Karpas-422 (cell line): ENCODE measurements around the gene FHOD3. TPM values are rescaled to one million over a fixed set of nuclear protein-coding genes. Genes with fewer than 3 reads are reported as not detected.

Source experiments
- DNase-seq: peaks from one replicate; pipeline ENCODE4 v3.0.0-alpha.2; 2015
- H2AFZ ChIP-seq: fragments of 200-600 bp; sonication (generic); 2 replicates; pipeline ENCODE4 v1.6.1; 2014; ENCODE audit warnings: antibody characterized with exemption, low read length, mixed read lengths
- H3K27ac ChIP-seq: fragments of 200-600 bp; sonication (generic); 2 replicates; pipeline ENCODE4 v1.5.1; 2014; ENCODE audit warnings: mild to moderate bottlenecking, low read length, moderate library complexity
- H3K27me3 ChIP-seq: fragments of 200-600 bp; sonication (generic); 2 replicates; pipeline ENCODE4 v1.6.1; 2014; ENCODE audit warnings: low read length, mixed read lengths
- H3K36me3 ChIP-seq: fragments of 200-600 bp; sonication (generic); 2 replicates; pipeline ENCODE4 v1.6.1; 2014; ENCODE audit warnings: low read length, mixed read lengths; ENCODE audit not compliant: insufficient read depth
- H3K4me1 ChIP-seq: fragments of 200-600 bp; sonication (generic); 2 replicates; pipeline ENCODE4 v1.6.1; 2014; ENCODE audit warnings: mild to moderate bottlenecking, low read length, mixed read lengths
- H3K4me2 ChIP-seq: fragments of 200-600 bp; sonication (generic); 2 replicates; pipeline ENCODE4 v1.6.1; 2014; ENCODE audit warnings: low read length, low read depth, mild to moderate bottlenecking; ENCODE audit not compliant: poor library complexity, severe bottlenecking
- H3K4me3 ChIP-seq: fragments of 200-600 bp; sonication (generic); 2 replicates; pipeline ENCODE4 v1.5.1; 2014; ENCODE audit warnings: mild to moderate bottlenecking, antibody characterized with exemption, low read length, mixed read lengths
- H3K79me2 ChIP-seq: fragments of 200-600 bp; sonication (generic); 2 replicates; pipeline ENCODE4 v1.6.1; 2014; ENCODE audit warnings: mild to moderate bottlenecking, low read length, mixed read lengths
- H3K9ac ChIP-seq: fragments of 200-600 bp; sonication (generic); 2 replicates; pipeline ENCODE4 v1.6.0; 2014; ENCODE audit warnings: low read length
- H3K9me2 ChIP-seq: fragments of 200-600 bp; sonication (generic), shearing (Covaris generic); replicated peaks from 2 replicates; pipeline ENCODE4 v1.6.0; 2014; ENCODE audit warnings: mild to moderate bottlenecking, low read length, moderate library complexity; ENCODE audit not compliant: insufficient read depth
- H3K9me3 ChIP-seq: fragments of 300-700, 200-600 bp; sonication (generic); 2 replicates; pipeline ENCODE4 v1.6.1; 2014; ENCODE audit warnings: low read length, mixed read lengths
- H4K20me1 ChIP-seq: fragments of 200-600 bp; sonication (generic); 2 replicates; pipeline ENCODE4 v1.6.1; 2014; ENCODE audit warnings: mild to moderate bottlenecking, antibody characterized with exemption, low read length, low read depth; ENCODE audit not compliant: insufficient read depth
- total RNA-seq: library from RNA; depleted of rRNA; stranded (reverse); fragments of >200 nt; shearing (Covaris generic); gene quantifications from 2 replicates; pipeline ENCODE4 v1.2.3, GENCODE V29; 2014; ENCODE audit warnings: low replicate concordance

Gene FHOD3
- total RNA-seq, 1 experiment from 2014 or later, result 26.6 TPM

- Histone ChIP-seq H3K9me3 (no peaks in the 10 kb centered on the region), H2AFZ (no peak overlapping the region), H3K9ac (no peak overlapping the region), H3K36me3 (no peaks in the 10 kb centered on the region), H3K4me3 (no peak overlapping the region), H3K9me2 (no peaks in the 10 kb centered on the region), H3K4me1 (no peaks in the 10 kb centered on the region), H3K79me2 (no peaks in the 10 kb centered on the region), H3K4me2 (no peak overlapping the region), H3K27me3 (0 out of 2 replicates have a peak, but pooled peaks cover 3% of the 10 kb centered on the region), H3K27ac (no peak overlapping the region), H4K20me1 (no peaks in the 10 kb centered on the region)
- DNase-seq, result no peak
These were observed 68.6 kb downstream of the FHOD3 start for GRCh38 chr18:36365836-36366775.

GRCh38 chr18:36366994-36367839 is 69.7 kb downstream of the FHOD3 start:
- Histone ChIP-seq H3K4me3 (no peak overlapping the region), H3K9ac (no peak overlapping the region), H3K27ac (no peak overlapping the region), H3K9me2 (no peaks in the 10 kb centered on the region), H3K9me3 (no peaks in the 10 kb centered on the region), H3K4me1 (no peaks in the 10 kb centered on the region), H3K4me2 (no peak overlapping the region), H4K20me1 (no peaks in the 10 kb centered on the region), H3K36me3 (no peaks in the 10 kb centered on the region), H3K79me2 (no peaks in the 10 kb centered on the region), H2AFZ (no peak overlapping the region), H3K27me3 (0 out of 2 replicates have a peak, but pooled peaks cover 3% of the 10 kb centered on the region)
- DNase-seq, result no peak

DNA sequence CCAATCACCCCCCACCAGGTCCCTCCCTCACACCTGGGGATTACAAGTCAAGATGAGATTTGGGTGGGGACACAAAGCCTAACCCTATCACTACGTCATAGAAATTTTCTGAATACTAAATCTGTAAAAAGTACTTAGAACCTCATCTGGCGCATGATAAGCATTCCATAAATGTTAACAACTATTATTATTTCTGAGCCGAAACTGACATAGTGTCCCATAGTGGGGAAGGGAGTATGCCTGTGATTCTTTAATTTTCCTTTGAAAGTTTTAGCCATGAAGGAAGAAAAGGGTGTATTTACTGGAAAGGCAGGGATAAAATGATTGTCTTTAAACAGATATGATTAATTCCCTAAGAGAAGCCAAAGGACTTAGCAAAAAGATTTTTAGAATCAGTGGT is 71.4 kb downstream of the FHOD3 start:
- Histone ChIP-seq H3K4me2 (no peak overlapping the region), H3K9ac (no peak overlapping the region), H3K9me3 (no peaks in the 10 kb centered on the region), H4K20me1 (no peaks in the 10 kb centered on the region), H3K79me2 (no peaks in the 10 kb centered on the region), H3K27ac (no peak overlapping the region), H3K27me3 (no peaks in the 10 kb centered on the region), H3K9me2 (no peaks in the 10 kb centered on the region), H3K4me3 (no peak overlapping the region), H3K36me3 (no peaks in the 10 kb centered on the region), H2AFZ (no peak overlapping the region), H3K4me1 (no peaks in the 10 kb centered on the region)
- DNase-seq, result no peak

DNA sequence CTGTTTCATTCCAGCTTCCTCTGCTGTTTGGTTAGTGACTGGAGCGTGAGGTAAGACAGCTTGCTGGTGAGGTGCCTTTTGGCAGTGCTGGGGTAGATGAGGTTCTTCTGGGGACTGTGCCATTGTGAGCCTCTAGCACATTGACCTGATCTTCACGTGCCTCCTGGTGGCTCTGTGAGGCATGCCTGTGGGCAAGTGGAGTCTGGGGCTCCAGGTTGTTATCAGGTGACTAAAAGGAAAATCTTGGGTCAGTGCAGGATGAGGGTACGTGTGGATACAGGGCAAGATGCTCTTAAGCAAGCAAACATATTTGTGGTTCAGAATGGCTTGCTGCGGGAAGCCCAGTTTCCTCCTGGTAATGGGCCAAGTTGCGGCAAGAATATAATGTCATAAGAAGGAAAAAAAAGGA is 75.4 kb downstream of the FHOD3 start:
- no peak for DNase-seq
- H3K9ac ChIP-seq, result no peak overlapping the region
- no peaks in the 10 kb centered on the region for H3K9me2 ChIP-seq
- H4K20me1 ChIP-seq, result no peaks in the 10 kb centered on the region
- H3K4me3 ChIP-seq, result no peak overlapping the region
- H3K4me1 ChIP-seq, result no peaks in the 10 kb centered on the region
- no peak overlapping the region for H3K4me2 ChIP-seq
- H3K27me3 ChIP-seq, result no peaks in the 10 kb centered on the region
- no peak overlapping the region for H2AFZ ChIP-seq
- no peaks in the 10 kb centered on the region for H3K9me3 ChIP-seq
- H3K36me3 ChIP-seq, result no peaks in the 10 kb centered on the region
- H3K27ac ChIP-seq, result no peak overlapping the region
- H3K79me2 ChIP-seq, result no peaks in the 10 kb centered on the region

DNA sequence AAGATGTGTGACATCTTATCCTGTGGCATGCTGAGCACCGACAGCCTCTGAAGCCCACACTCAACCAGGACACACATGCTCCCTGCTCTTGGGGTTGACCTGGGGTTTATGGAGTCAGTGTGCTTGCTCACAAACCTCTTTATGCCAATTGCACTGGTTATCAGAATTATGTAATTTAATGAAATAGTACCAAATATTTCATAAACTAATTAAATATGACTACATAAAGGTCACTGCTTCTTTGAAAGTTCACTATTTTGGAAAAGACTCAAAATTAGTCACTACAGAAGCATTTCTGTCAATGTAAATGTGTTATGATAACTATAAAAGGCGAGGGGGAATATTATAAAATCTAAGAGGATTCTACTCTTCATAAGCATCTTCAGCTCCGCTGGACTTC is 76.7 kb downstream of the FHOD3 start:
- Histone ChIP-seq H3K9ac (no peak overlapping the region), H3K27ac (no peak overlapping the region), H3K9me2 (no peaks in the 10 kb centered on the region), H3K79me2 (no peaks in the 10 kb centered on the region), H2AFZ (no peak overlapping the region), H3K9me3 (no peaks in the 10 kb centered on the region), H3K36me3 (no peaks in the 10 kb centered on the region), H3K4me3 (no peak overlapping the region), H3K27me3 (no peaks in the 10 kb centered on the region), H4K20me1 (no peaks in the 10 kb centered on the region), H3K4me2 (no peak overlapping the region), H3K4me1 (no peaks in the 10 kb centered on the region)
- no peak for DNase-seq

DNA sequence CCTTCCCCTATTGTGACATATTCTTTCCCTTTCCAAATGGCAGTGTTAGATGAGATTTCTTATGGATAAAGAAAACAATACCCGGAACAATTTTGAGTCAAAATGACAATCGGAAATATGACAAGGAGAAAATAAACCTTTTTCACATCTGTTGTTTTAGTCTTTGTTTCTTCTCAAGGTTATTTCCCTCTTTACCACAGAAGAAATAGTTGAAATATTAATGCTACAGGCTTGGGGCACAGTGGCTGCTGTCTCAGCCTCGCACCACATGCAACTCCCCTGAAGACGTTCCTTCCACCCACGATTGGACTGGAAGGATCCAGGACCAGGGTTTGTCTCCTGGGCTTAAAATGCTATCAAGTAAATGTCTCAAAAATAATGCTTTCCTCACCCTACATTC is 77.6 kb downstream of the FHOD3 start:
- DNase-seq, result no peak
- Histone ChIP-seq H3K9me2 (no peaks in the 10 kb centered on the region), H3K4me3 (no peak overlapping the region), H3K36me3 (no peaks in the 10 kb centered on the region), H4K20me1 (no peaks in the 10 kb centered on the region), H3K4me1 (no peaks in the 10 kb centered on the region), H2AFZ (no peak overlapping the region), H3K27ac (no peak overlapping the region), H3K79me2 (no peaks in the 10 kb centered on the region), H3K27me3 (no peaks in the 10 kb centered on the region), H3K4me2 (no peak overlapping the region), H3K9ac (no peak overlapping the region), H3K9me3 (no peaks in the 10 kb centered on the region)

DNA sequence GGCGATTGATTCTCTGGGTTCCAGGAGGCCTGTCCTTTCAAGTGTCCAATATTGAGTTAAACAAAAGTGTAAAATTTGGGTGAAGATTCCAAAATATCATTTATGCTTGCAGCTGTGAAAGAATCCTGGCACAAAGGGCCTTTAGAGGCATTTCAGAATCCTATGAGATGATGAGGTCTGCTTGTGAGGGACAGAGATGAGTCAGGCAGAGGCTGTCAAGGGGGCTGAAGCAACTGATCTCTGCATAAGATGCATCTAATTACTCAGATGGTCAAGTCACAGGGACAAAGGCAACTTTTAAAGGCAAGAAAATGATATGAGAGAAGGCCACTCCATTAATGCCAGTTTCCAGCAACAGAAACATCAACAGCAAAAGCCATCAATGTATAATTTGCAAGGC is 78.8 kb downstream of the FHOD3 start:
- Histone ChIP-seq H3K4me1 (no peaks in the 10 kb centered on the region), H4K20me1 (no peaks in the 10 kb centered on the region), H3K27ac (no peak overlapping the region), H3K9me2 (no peaks in the 10 kb centered on the region), H2AFZ (no peak overlapping the region), H3K4me3 (no peak overlapping the region), H3K36me3 (no peaks in the 10 kb centered on the region), H3K9me3 (no peaks in the 10 kb centered on the region), H3K4me2 (no peak overlapping the region), H3K79me2 (no peaks in the 10 kb centered on the region), H3K9ac (no peak overlapping the region), H3K27me3 (no peaks in the 10 kb centered on the region)
- no peak for DNase-seq

DNA sequence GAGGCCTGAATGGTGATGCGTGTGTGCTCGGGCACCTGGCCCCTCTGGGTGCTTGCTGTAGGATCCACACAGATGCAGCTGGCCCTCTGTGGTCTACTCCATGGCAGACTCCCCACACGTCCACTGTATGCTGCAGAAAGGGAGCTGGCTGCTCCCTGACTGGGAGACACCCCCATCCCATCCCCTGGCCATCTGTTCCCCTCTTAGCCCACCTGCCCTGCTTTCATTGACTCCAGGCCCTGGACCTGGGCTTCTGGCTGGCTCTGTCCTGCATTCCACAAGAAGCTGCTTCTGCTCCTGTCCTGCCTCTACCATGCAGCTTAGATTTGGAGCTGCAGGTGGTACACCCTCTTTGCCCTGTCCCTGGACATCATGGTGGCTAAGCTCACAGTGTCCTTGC is 80.1 kb downstream of the FHOD3 start:
- Histone ChIP-seq H3K79me2 (no peaks in the 10 kb centered on the region), H3K9me3 (no peaks in the 10 kb centered on the region), H2AFZ (no peak overlapping the region), H3K27ac (no peak overlapping the region), H3K4me3 (no peak overlapping the region), H3K27me3 (no peaks in the 10 kb centered on the region), H3K4me1 (no peaks in the 10 kb centered on the region), H3K9ac (no peak overlapping the region), H3K9me2 (no peaks in the 10 kb centered on the region), H3K36me3 (no peaks in the 10 kb centered on the region), H4K20me1 (no peaks in the 10 kb centered on the region), H3K4me2 (no peak overlapping the region)
- no peak for DNase-seq
